Natural killer cell treated with Interleukin-12 subunit alpha and Interleukin-12 subunit beta and Interleukin-15 and Interleukin-18, amount 100 ng/mL, for 72 hours (primary cell): ENCODE data around the gene BIRC6. TPM values are rescaled to one million over a fixed set of nuclear protein-coding genes. Genes with fewer than 3 reads are reported as not detected.

Experiments
- total RNA-seq, 2 donors: library from RNA; stranded (reverse); gene quantifications; one replicate each; pipeline ENCODE4 v1.2.3, GENCODE V29; 2022

BIRC6 gene
- total RNA-seq, 2 donors from 2014 or later, result 142 to 191 TPM

Other genes starting within 250 kb of the BIRC6 start
- 10 to 100 TPM; 19.4 to 28.9 TPM for gene SLC30A6, start 191.2 kb upstream of the BIRC6 start, total RNA-seq
- gene NLRC4, start 92.1 kb upstream of the BIRC6 start, total RNA-seq, result not detected
- 10 to 100 TPM; 21.0 to 36.8 TPM for gene YIPF4, start 79.1 kb upstream of the BIRC6 start, total RNA-seq